Sigmoid colon (tissue), 4 donors: ENCODE data around the gene NKAIN4.

ENCODE experiments used
- EP300 ChIP-seq, 4 donors: sonication (generic); formaldehyde crosslinking; IDR thresholded peaks; one replicate each; pipeline ENCODE4 v1.6.1; 2017; ENCODE audit warnings: antibody characterized with exemption in 4 of 4
- POLR2A ChIP-seq, 2 donors: fragments of 450-650 bp; IDR thresholded peaks; one replicate each; pipeline ENCODE4 v1.6.1; 2016; ENCODE audit warnings: antibody characterized with exemption in 2 of 2, mild to moderate bottlenecking in 2 of 2, moderate library complexity in 2 of 2

DNA sequence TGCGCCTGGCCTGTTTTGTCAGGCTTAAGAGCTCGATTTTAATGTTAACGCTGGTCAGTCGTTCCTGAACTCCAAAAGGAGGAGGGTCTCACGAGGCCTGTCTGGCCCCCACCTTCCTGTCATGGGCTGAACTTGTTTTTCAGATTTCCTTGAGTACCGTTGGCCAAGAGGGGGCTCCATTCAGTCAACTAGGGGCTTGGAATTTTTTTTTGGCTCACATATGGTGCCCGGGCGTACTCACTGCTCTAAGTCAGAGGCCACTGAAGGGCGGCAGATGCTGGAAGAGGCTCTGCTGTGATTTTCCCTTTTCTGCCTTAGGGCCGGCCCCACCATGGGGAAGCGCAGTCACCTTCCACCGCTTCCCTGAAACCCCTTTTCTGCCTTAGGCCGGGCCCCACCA is 25.5 kb downstream of the NKAIN4 start:
- TF ChIP-seq POLR2A (IDR thresholded peaks at IDR 0.05) (no peak), EP300 (IDR thresholded peaks at IDR 0.05) (no peak)
